GM19239 (cell line): ENCODE results near the gene RAD51C.

Experiments used
- DNase-seq: peaks from one replicate; pipeline ENCODE4 v3.0.0; 2011; ENCODE audit warnings: low spot score; ENCODE audit not compliant: insufficient read length
- FAIRE-seq: peaks from 2 replicates; lab custom pipeline; 2011; peaks lifted over from hg19 to GRCh38; lab: Jason Lieb, UNC

The RAD51C gene

GRCh38 chr17:58785097-58785496 is 92.7 kb downstream of the RAD51C start:
- FAIRE-seq (no peak), DNase-seq (no peak)
